Calu3 (cell line): ENCODE results near the gene SMIM20. TPM values are rescaled to one million over a fixed set of nuclear protein-coding genes. Genes with fewer than 3 reads are reported as not detected.

Experiments used
- BruUV-seq: library from RNA; stranded (reverse); fragments of 400-500 nt; replicated peaks from 2 replicates; lab custom pipeline; 2021; lab: Mats Ljungman, UMichigan
- CTCF ChIA-PET: fragments of 300-600 bp; sonication (Branson Sonifier 250); formaldehyde crosslinking; loops from one replicate; lab custom pipeline; 2022; ENCODE audit warnings: antibody characterized with exemption; lab: Charles Lee
- DNase-seq: peaks from one replicate; pipeline ENCODE4 v3.0.0; 2022
- H3K27ac Mint-ChIP-seq: one replicate; pipeline ENCODE4 v1.8.0; 2022; ENCODE audit warnings: mixed read lengths; ENCODE audit not compliant: unreplicated experiment
- H3K27me3 Mint-ChIP-seq: one replicate; pipeline ENCODE4 v1.8.0; 2022; ENCODE audit warnings: mixed read lengths; ENCODE audit not compliant: unreplicated experiment
- H3K36me3 Mint-ChIP-seq: one replicate; pipeline ENCODE4 v1.8.0; 2022; ENCODE audit warnings: mild to moderate bottlenecking, moderate library complexity, mixed read lengths; ENCODE audit not compliant: insufficient read depth, unreplicated experiment
- H3K4me1 Mint-ChIP-seq: one replicate; pipeline ENCODE4 v1.8.0; 2022; ENCODE audit warnings: mild to moderate bottlenecking, low read depth, mixed read lengths; ENCODE audit not compliant: unreplicated experiment
- H3K4me3 Mint-ChIP-seq: one replicate; pipeline ENCODE4 v1.8.0; 2022; ENCODE audit warnings: mild to moderate bottlenecking, low read depth, moderate library complexity, mixed read lengths; ENCODE audit not compliant: unreplicated experiment
- H3K9me3 Mint-ChIP-seq: one replicate; pipeline ENCODE4 v1.8.0; 2022; ENCODE audit warnings: low read depth, mixed read lengths; ENCODE audit not compliant: unreplicated experiment
- CTCF ChIP-seq: fragments of 200-600 bp; IDR thresholded peaks from one replicate; pipeline ENCODE4 v1.8.0; 2022; ENCODE audit warnings: antibody characterized with exemption; ENCODE audit not compliant: unreplicated experiment
- intact Hi-C: fragments of 100-400 bp; cut with micrococcal nuclease; formaldehyde crosslinking; loops from one replicate; pipeline ENCODE4 v1.10.0; 2022; ENCODE audit not compliant: unreplicated experiment
- total RNA-seq: library from RNA; stranded (reverse); gene quantifications from 2 replicates; pipeline ENCODE4 v1.2.3, GENCODE V29; 2022

Gene SMIM20
- total RNA-seq, 1 experiment from 2014 or later = 21.0 TPM

- H3K27ac Mint-ChIP-seq = no peak overlapping the region
- H3K4me3 Mint-ChIP-seq = no peak overlapping the region
- H3K27me3 Mint-ChIP-seq = no peaks in the 10 kb centered on the region
- H3K4me1 Mint-ChIP-seq = peaks cover 29% of the 10 kb centered on the region
- intact Hi-C loops = no loop called here
- peaks cover 19% of the 10 kb centered on the region for H3K36me3 Mint-ChIP-seq
- CTCF ChIA-PET = no interaction called here
- TF ChIP-seq CTCF = no peak
- no TSS peak for BruUV-seq
- H3K9me3 Mint-ChIP-seq = peaks cover 4% of the 10 kb centered on the region
- no peak for DNase-seq
These were observed 2.7 kb upstream of the SMIM20 start for GRCh38 chr4:25911356-25911755.

GRCh38 chr4:25913056-25913850 lies 767 bp upstream of the SMIM20 start:
- H3K36me3 Mint-ChIP-seq = peaks cover 19% of the 10 kb centered on the region
- intact Hi-C loops = no loop called here
- DNase-seq = no peak
- TF ChIP-seq CTCF = no peak
- peaks cover 28% of the 10 kb centered on the region for H3K4me1 Mint-ChIP-seq
- H3K27me3 Mint-ChIP-seq = no peaks in the 10 kb centered on the region
- peak overlapping the region; percentile 89 for H3K27ac Mint-ChIP-seq
- BruUV-seq = TSS peak; percentile 37
- CTCF ChIA-PET = no interaction called here
- peaks cover 4% of the 10 kb centered on the region for H3K9me3 Mint-ChIP-seq
- peak overlapping the region; percentile 82 for H3K4me3 Mint-ChIP-seq

- Mint-ChIP-seq H3K4me3 (peak overlapping the region; percentile 82), H3K9me3 (no peaks in the 10 kb centered on the region)
- CTCF ChIA-PET = no interaction called here
These were observed 791 bp downstream of the SMIM20 start for GRCh38 chr4:25914670-25915352.

GRCh38 chr4:25915353-25915705 lies 1.3 kb downstream of the SMIM20 start:
- H3K9me3 Mint-ChIP-seq = no peaks in the 10 kb centered on the region
- peak overlapping the region; percentile 89 for H3K27ac Mint-ChIP-seq
- H3K4me1 Mint-ChIP-seq = peaks cover 30% of the 10 kb centered on the region
- CTCF ChIA-PET = no interaction called here
- intact Hi-C loops = no loop called here
- H3K36me3 Mint-ChIP-seq = peaks cover 19% of the 10 kb centered on the region
- DNase-seq = no peak
- no peaks in the 10 kb centered on the region for H3K27me3 Mint-ChIP-seq
- no peak for TF ChIP-seq CTCF
- H3K4me3 Mint-ChIP-seq = peak overlapping the region; percentile 82
- no TSS peak for BruUV-seq

More at GRCh38 chr4:25914670-25915352, 791 bp downstream of the SMIM20 start:
- Mint-ChIP-seq H3K4me1 (peaks cover 26% of the 10 kb centered on the region), H3K27ac (peak overlapping the region; percentile 89), H3K36me3 (peaks cover 19% of the 10 kb centered on the region), H3K27me3 (no peaks in the 10 kb centered on the region)
- BruUV-seq = no TSS peak
- intact Hi-C loops = no loop called here
- TF ChIP-seq CTCF = no peak
- no peak for DNase-seq
